K562 (cell line): ENCODE measurements around the gene R3HDM2. TPM values are rescaled to one million over a fixed set of nuclear protein-coding genes. Genes with fewer than 3 reads are reported as not detected.

Source experiments
- CBFA2T2 ChIP-seq: fragments of 450-650 bp; conservative IDR thresholded peaks from 2 replicates; pipeline ENCODE4 v1.6.1; 2017; ENCODE audit warnings: mild to moderate bottlenecking
- CBFA2T3 ChIP-seq: fragments of 450-650 bp; IDR thresholded peaks from 2 replicates; pipeline ENCODE4 v1.6.1; 2017
- ERF ChIP-seq: fragments of 450-650 bp; formaldehyde crosslinking; IDR thresholded peaks from 2 replicates; pipeline ENCODE4 v1.4.0; 2020; ENCODE audit warnings: mild to moderate bottlenecking, mixed read lengths
- GTF2A2 ChIP-seq: IDR thresholded peaks from 2 replicates; pipeline ENCODE4 v1.6.1; 2016; ENCODE audit warnings: mild to moderate bottlenecking, missing genetic modification characterization, missing compliant biosample characterization
- HMG20A ChIP-seq: fragments of 450-650 bp; formaldehyde crosslinking; conservative IDR thresholded peaks from 2 replicates; pipeline ENCODE4 v1.4.0; 2020; ENCODE audit warnings: mild to moderate bottlenecking, mixed read lengths
- KDM1A ChIP-seq, 2 experiments: fragments of 450-650 bp; IDR thresholded peaks; 2 replicates each; pipeline ENCODE4 v1.6.1; 2016; ENCODE audit warnings: mild to moderate bottlenecking in 2 of 2
- NR2F6 ChIP-seq: fragments of 450-650 bp; formaldehyde crosslinking; IDR thresholded peaks from 2 replicates; pipeline ENCODE4 v1.4.0; 2020; ENCODE audit warnings: mild to moderate bottlenecking
- SNAPC5 ChIP-seq: fragments of 250-450 bp; sonication (Bioruptor Pico); IDR thresholded peaks from 2 replicates; pipeline ENCODE4 v1.8.0; 2021; ENCODE audit warnings: moderate library complexity, mild to moderate bottlenecking, inconsistent platforms
- TCF15 ChIP-seq: fragments of 250-450 bp; sonication (Bioruptor Pico); IDR thresholded peaks from 2 replicates; pipeline ENCODE4 v1.8.0; 2022; ENCODE audit warnings: moderate library complexity, mild to moderate bottlenecking, inconsistent platforms
- TEAD2 ChIP-seq: fragments of 450-650 bp; IDR thresholded peaks from 2 replicates; pipeline ENCODE4 v1.6.1; 2016; ENCODE audit warnings: missing genetic modification characterization, control low read depth, missing compliant biosample characterization
- TFAP4 ChIP-seq: sonication (generic); formaldehyde crosslinking; IDR thresholded peaks from 2 replicates; pipeline ENCODE4 v1.8.0; 2022; ENCODE audit warnings: missing genetic modification reagents, mild to moderate bottlenecking, moderate library complexity, borderline replicate concordance
- ZBTB11 ChIP-seq, 3 experiments: fragments of 200-800 bp in 1 of 3; fragments of 250-450 bp in 1 of 3; fragments of 450-650 bp in 1 of 3; sonication (Bioruptor Pico) in 1 of 3; sonication (Bioruptor generic) in 1 of 3; formaldehyde crosslinking in 1 of 3; IDR thresholded peaks; 2 replicates each; pipeline versions ENCODE4 v1.6.1 to v1.8.0; 2016 to 2022; ENCODE audit warnings: mild to moderate bottlenecking in 2 of 3, missing genetic modification characterization in 2 of 3, missing compliant biosample characterization in 1 of 3, moderate library complexity in 1 of 3
- ZBTB9 ChIP-seq: fragments of 450-650 bp; formaldehyde crosslinking; IDR thresholded peaks from 2 replicates; pipeline ENCODE4 v1.4.0; 2020; ENCODE audit warnings: mild to moderate bottlenecking, moderate library complexity
- ZNF232 ChIP-seq: sonication (generic); formaldehyde crosslinking; IDR thresholded peaks from 2 replicates; pipeline ENCODE4 v1.8.0; 2022; ENCODE audit warnings: mild to moderate bottlenecking, missing genetic modification reagents
- ZNF24 ChIP-seq: fragments of 450-650 bp; IDR thresholded peaks from 2 replicates; pipeline ENCODE4 v1.6.1; 2016
- ZNF280B ChIP-seq: fragments of 250-450 bp; sonication (Bioruptor Pico); IDR thresholded peaks from 2 replicates; pipeline ENCODE4 v1.5.1; 2021; ENCODE audit warnings: mild to moderate bottlenecking
- ZNF282 ChIP-seq: sonication (generic); formaldehyde crosslinking; IDR thresholded peaks from 2 replicates; pipeline ENCODE4 v1.8.1; 2023; ENCODE audit warnings: missing genetic modification reagents
- ZNF354B ChIP-seq: fragments of 250-450 bp; sonication (Bioruptor Pico); IDR thresholded peaks from 2 replicates; pipeline ENCODE4 v1.4.0; 2020
- ZNF436 ChIP-seq: fragments of 250-450, 450-650 bp; sonication (Bioruptor Pico); formaldehyde crosslinking; IDR thresholded peaks from 2 replicates; pipeline ENCODE4 v1.7.0; 2020; ENCODE audit warnings: mild to moderate bottlenecking
- ZNF77 ChIP-seq: fragments of 250-450 bp; sonication (Bioruptor Pico); IDR thresholded peaks from 2 replicates; pipeline ENCODE4 v1.5.0; 2020
- polyA plus RNA-seq, 8 experiments: library from polyadenylated mRNA; depleted of rRNA in 4 of 8; stranded (reverse) in 5 of 8; unstranded in 3 of 8; fragments of >200 nt; fragmentation: Nextera tagmentation in 2 of 8; fragmentation: Illumina TruSeq in 1 of 8; extraction: Ambion mirVana in 2 of 8; extraction: Trizol in 1 of 8; gene quantifications; 2 replicates each; pipeline versions ENCODE4 v1.2.1 to v1.2.3, GENCODE V29; 2011 to 2014; ENCODE audit warnings: inconsistent platforms in 1 of 8, missing spikeins in 1 of 8
- total RNA-seq, 7 experiments: library from RNA; depleted of rRNA in 6 of 7; stranded (reverse); fragments of >200 nt in 6 of 7; fragmentation: Illumina TruSeq in 2 of 7; extraction: Trizol in 2 of 7; gene quantifications; 2 replicates each; pipeline versions ENCODE4 v1.2.1 to v1.2.3, GENCODE V29; 2011 to 2021; ENCODE audit warnings: low replicate concordance in 1 of 7
- TF ChIP-seq, protein P1 (sequence below): fragments of 250-450 bp; sonication (Bioruptor Pico); IDR thresholded peaks from 2 replicates; pipeline ENCODE4 v1.8.0; 2022; ENCODE audit warnings: inconsistent platforms, mild to moderate bottlenecking, moderate library complexity, borderline replicate concordance

Gene R3HDM2
- total and polyA plus RNA-seq, 9 of the 15 experiments (the other 6 are each of a cell fraction or from before 2014, with no cell fraction given), result 3.3 to 18.8 (median 9.0) TPM

DNA sequence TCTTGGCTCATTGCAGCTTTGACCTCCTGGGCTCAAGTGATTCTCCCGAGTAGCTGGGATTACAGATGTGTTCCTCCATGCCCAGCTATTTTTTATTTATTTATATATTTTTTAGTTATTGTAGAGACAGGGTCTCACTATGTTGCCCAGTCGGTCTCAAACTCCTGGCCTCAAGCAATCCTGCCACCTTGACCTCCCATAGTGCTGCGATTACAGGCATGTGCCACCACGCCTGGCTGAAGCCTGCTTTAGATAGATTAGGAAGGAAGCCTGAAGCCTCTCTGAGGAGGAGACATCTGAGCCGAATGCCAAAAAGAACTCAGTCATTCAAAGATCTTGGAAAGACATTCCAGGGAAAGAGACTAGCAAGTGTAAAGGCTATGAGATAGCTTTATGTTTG is 13.9 kb upstream of the R3HDM2 start (continued):
- no peak for TF ChIP-seq ZBTB9
- no peak for TF ChIP-seq ZBTB11 (CRISPR knock-in tag; IDR thresholded peaks at IDR 0.05)
- TF ChIP-seq ZNF354B (CRISPR knock-in tag), result no peak
- TF ChIP-seq GTF2A2 (tag), result no peak
- TF ChIP-seq, protein P1, sequence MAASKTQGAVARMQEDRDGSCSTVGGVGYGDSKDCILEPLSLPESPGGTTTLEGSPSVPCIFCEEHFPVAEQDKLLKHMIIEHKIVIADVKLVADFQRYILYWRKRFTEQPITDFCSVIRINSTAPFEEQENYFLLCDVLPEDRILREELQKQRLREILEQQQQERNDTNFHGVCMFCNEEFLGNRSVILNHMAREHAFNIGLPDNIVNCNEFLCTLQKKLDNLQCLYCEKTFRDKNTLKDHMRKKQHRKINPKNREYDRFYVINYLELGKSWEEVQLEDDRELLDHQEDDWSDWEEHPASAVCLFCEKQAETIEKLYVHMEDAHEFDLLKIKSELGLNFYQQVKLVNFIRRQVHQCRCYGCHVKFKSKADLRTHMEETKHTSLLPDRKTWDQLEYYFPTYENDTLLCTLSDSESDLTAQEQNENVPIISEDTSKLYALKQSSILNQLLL, result no peak
- TF ChIP-seq TCF15, result no peak
- no peak for TF ChIP-seq ZNF77 (CRISPR knock-in tag)
- no peak for TF ChIP-seq ZNF436 (CRISPR knock-in tag)
- TF ChIP-seq ZNF282 (CRISPR knock-in tag), result no peak
- TF ChIP-seq CBFA2T2, result peak; percentile 43
- no peak for TF ChIP-seq ZNF232 (CRISPR knock-in tag)
- TF ChIP-seq SNAPC5, result no peak
- TF ChIP-seq ZNF24, result no peak
- no peak for TF ChIP-seq HMG20A
- no peak for TF ChIP-seq NR2F6 (CRISPR knock-in tag)
- TF ChIP-seq KDM1A (IDR thresholded peaks at IDR 0.05), result peak; percentile 47 to 50; a peak in 3 of 4 replicates
- TF ChIP-seq ERF (CRISPR knock-in tag), result no peak
- no peak for TF ChIP-seq TFAP4 (CRISPR knock-in tag)
- peak; percentile 71 for TF ChIP-seq CBFA2T3
- no peak for TF ChIP-seq ZNF280B
- TF ChIP-seq TEAD2 (tag), result no peak
